Colonic mucosa (tissue), 4 donors: Measurements from ENCODE around the gene PPP2R3A. TPM values are rescaled to one million over a fixed set of nuclear protein-coding genes. Genes with fewer than 3 reads are reported as not detected.

Source experiments
- DNase-seq: peaks from one replicate; pipeline ENCODE4 v3.0.0-alpha.2; 2020
- H3K27ac ChIP-seq: fragments of 200-600 bp; one replicate; pipeline ENCODE4 v1.8.0; 2021
- H3K27me3 ChIP-seq: fragments of 200-600 bp; one replicate; pipeline ENCODE4 v1.8.0; 2021
- H3K36me3 ChIP-seq: fragments of 200-600 bp; one replicate; pipeline ENCODE4 v1.8.0; 2021
- H3K4me1 ChIP-seq: fragments of 200-600 bp; one replicate; pipeline ENCODE4 v1.8.0; 2021; ENCODE audit warnings: mild to moderate bottlenecking
- H3K4me3 ChIP-seq: fragments of 200-600 bp; one replicate; pipeline ENCODE4 v1.8.0; 2021
- H3K9ac ChIP-seq, 2 donors: one replicate each; pipeline ENCODE4 v1.7.0; 2013; ENCODE audit warnings: control low read depth in 2 of 2, low read depth in 2 of 2, low read length in 2 of 2
- H3K9me3 ChIP-seq: fragments of 200-600 bp; one replicate; pipeline ENCODE4 v1.8.0; 2021
- CTCF ChIP-seq: fragments of 200-600 bp; IDR thresholded peaks from one replicate; pipeline ENCODE4 v1.8.0; 2022; ENCODE audit warnings: antibody characterized with exemption, mild to moderate bottlenecking
- intact Hi-C: fragments of 100-400 bp; cut with DNase I; formaldehyde crosslinking; loops from one replicate; pipeline ENCODE4 v1.14.1; 2022
- total RNA-seq, 2 donors: library from RNA; stranded (reverse); fragmentation: NEBNext Ultra II Directional in 1 of 2; extraction: Animal tissue kit (Norgen Biotek cat#: 25700) in 1 of 2; gene quantifications; one replicate each; pipeline ENCODE4 v1.2.1, GENCODE V29; 2021
- donor health status: healthy.
- donor health status: DM: no; HTN: no; CAD: no.
- donor health status: DM: no; HTN: no; CAD: no.

Gene PPP2R3A
- total RNA-seq, 2 donors from 2014 or later = 10.9 to 22.0 TPM

GRCh38 chr3:136196401-136197158 lies 231.1 kb downstream of the PPP2R3A start:
- Histone ChIP-seq H3K9ac (peak overlapping the region; percentile 87 to 89), H3K9me3 (no peaks in the 10 kb centered on the region), H3K27ac (peak overlapping the region; percentile 98), H3K4me3 (peak overlapping the region; percentile 72), H3K4me1 (peaks cover 7% of the 10 kb centered on the region), H3K36me3 (no peaks in the 10 kb centered on the region), H3K27me3 (no peaks in the 10 kb centered on the region)
- no peak for TF ChIP-seq CTCF
- intact Hi-C loops = loop anchor here (5.0 kb wide), 1 partner anchor 556 kb away; the partner anchor contains the start of gene STAG1
- peak; percentile 99 for DNase-seq

GRCh38 chr3:136197159-136197793 lies 231.7 kb downstream of the PPP2R3A start:
- intact Hi-C loops = loop anchor here (5.0 kb wide), 1 partner anchor 555 kb away; the partner anchor contains the start of gene STAG1
- H3K9me3 ChIP-seq = no peaks in the 10 kb centered on the region
- H3K9ac ChIP-seq = peak overlapping the region; percentile 87 to 89
- H3K4me1 ChIP-seq = peaks cover 7% of the 10 kb centered on the region
- no peaks in the 10 kb centered on the region for H3K36me3 ChIP-seq
- no peak for DNase-seq
- no peak for TF ChIP-seq CTCF
- H3K27me3 ChIP-seq = no peaks in the 10 kb centered on the region
- H3K27ac ChIP-seq = peak overlapping the region; percentile 98
- H3K4me3 ChIP-seq = peak overlapping the region; percentile 72

Other genes starting within 250 kb of the PPP2R3A start
- gene MSL2, start 230.6 kb downstream of the PPP2R3A start, total RNA-seq = 10 to 100 TPM; 23.5 to 31.0 TPM